Islet precursor cell (in vitro differentiated cells): ENCODE measurements around the gene TRIM75.
"Not testable (repeated sequence)": the region's sequence is repeated elsewhere in the genome, so short reads cannot be mapped to it uniquely, and the experiment has no call there.

Experiments
- DNase-seq: peaks from one replicate; pipeline ENCODE4 v3.0.0-alpha.2; 2018

TRIM75 gene

GRCh38 chr4:165079476-165079875 is 25.8 kb downstream of the TRIM75 start:
- no peak for DNase-seq

- not testable (repeated sequence) for DNase-seq
Measured at GRCh38 chr4:165084787-165085186, 31.1 kb downstream of the TRIM75 start.

- no peak for DNase-seq
Measured at GRCh38 chr4:165085946-165086345, 32.3 kb downstream of the TRIM75 start.

- no peak for DNase-seq
Measured at GRCh38 chr4:165088366-165088765, 34.7 kb downstream of the TRIM75 start.

GRCh38 chr4:165092187-165092586 is 38.5 kb downstream of the TRIM75 start:
- not testable (repeated sequence) for DNase-seq

GRCh38 chr4:165094873-165095272 is 41.2 kb downstream of the TRIM75 start:
- DNase-seq: no peak

GRCh38 chr4:165095291-165095690 is 41.6 kb downstream of the TRIM75 start:
- DNase-seq: peak; percentile 85

GRCh38 chr4:165096776-165097175 is 43.1 kb downstream of the TRIM75 start:
- no peak for DNase-seq

GRCh38 chr4:165101641-165102040 is 48.0 kb downstream of the TRIM75 start:
- DNase-seq: peak; percentile 59

GRCh38 chr4:165106518-165106917 is 52.9 kb downstream of the TRIM75 start:
- DNase-seq: no peak
